CD14-positive monocyte (primary cell): ENCODE measurements around the gene CMPK2. TPM values are rescaled to one million over a fixed set of nuclear protein-coding genes. Genes with fewer than 3 reads are reported as not detected.

ENCODE experiments used
- DNase-seq, 3 donors: peaks; one replicate each; pipeline ENCODE4 v3.0.0-alpha.2; 2011 to 2022
- H2AFZ ChIP-seq: 2 replicates; pipeline ENCODE4 v1.6.0; 2012; ENCODE audit warnings: mild to moderate bottlenecking, low read depth, low read length, inconsistent platforms; ENCODE audit not compliant: insufficient read depth, poor library complexity, severe bottlenecking
- H3K27ac ChIP-seq, 2 donors: 1 replicate in 1 of 2; 2 replicates in 1 of 2; pipeline ENCODE4 v1.5.1; 2012 to 2013; ENCODE audit warnings: low read length in 2 of 2, control low read depth in 1 of 2, inconsistent platforms in 1 of 2, low read depth in 1 of 2, mild to moderate bottlenecking in 1 of 2
- H3K27me3 ChIP-seq, 2 donors: one replicate each; pipeline versions ENCODE4 v1.6.0 to v1.6.1; 2011 to 2013; ENCODE audit warnings: low read length in 2 of 2; ENCODE audit not compliant: control insufficient read depth in 2 of 2, insufficient read depth in 2 of 2
- H3K36me3 ChIP-seq, 2 donors: replicated peaks in 1 of 2; 1 replicate in 1 of 2; 2 replicates in 1 of 2; pipeline versions ENCODE4 v1.5.1 to v1.6.1; 2012 to 2013; ENCODE audit warnings: low read length in 2 of 2, control low read depth in 1 of 2, inconsistent platforms in 1 of 2, mild to moderate bottlenecking in 1 of 2; ENCODE audit not compliant: insufficient read depth in 2 of 2, control insufficient read depth in 1 of 2
- H3K4me1 ChIP-seq, 2 donors: 1 replicate in 1 of 2; 2 replicates in 1 of 2; pipeline versions ENCODE4 v1.5.1 to v1.6.1; 2012 to 2013; ENCODE audit warnings: low read length in 2 of 2, control low read depth in 1 of 2, inconsistent platforms in 1 of 2, mild to moderate bottlenecking in 1 of 2, moderate library complexity in 1 of 2; ENCODE audit not compliant: insufficient read depth in 2 of 2, control insufficient read depth in 1 of 2
- H3K4me2 ChIP-seq: replicated peaks from 2 replicates; pipeline ENCODE3; 2012; ENCODE audit warnings: low read length, moderate library complexity, mild to moderate bottlenecking; ENCODE audit not compliant: poor library complexity, severe bottlenecking; ENCODE audit errors: extremely low read depth
- H3K4me3 ChIP-seq, 3 experiments: fragments of 200-600 bp in 1 of 3; sonication (generic) in 1 of 3; replicated peaks in 1 of 3; 1 replicate in 2 of 3; 2 replicates in 1 of 3; pipeline ENCODE4 v1.5.1; 2011 to 2013; ENCODE audit warnings: low read length in 3 of 3, mild to moderate bottlenecking in 3 of 3, control low read depth in 2 of 3, low read depth in 2 of 3, inconsistent platforms in 1 of 3, moderate library complexity in 1 of 3
- H3K79me2 ChIP-seq: 2 replicates; pipeline ENCODE4 v1.6.0; 2012; ENCODE audit warnings: mild to moderate bottlenecking, control low read depth, inconsistent platforms, low read length, moderate library complexity; ENCODE audit not compliant: insufficient read depth
- H3K9ac ChIP-seq: 2 replicates; pipeline ENCODE4 v1.6.0; 2017; ENCODE audit warnings: low read length, mild to moderate bottlenecking; ENCODE audit not compliant: insufficient read depth, poor library complexity, severe bottlenecking
- H3K9me3 ChIP-seq, 2 donors: replicated peaks in 1 of 2; 1 replicate in 1 of 2; 2 replicates in 1 of 2; pipeline versions ENCODE4 v1.5.1 to v1.6.1; 2012 to 2013; ENCODE audit warnings: low read length in 2 of 2, control low read depth in 1 of 2; ENCODE audit not compliant: control insufficient read depth in 1 of 2, insufficient read depth in 1 of 2
- H4K20me1 ChIP-seq: 2 replicates; pipeline ENCODE4 v1.6.0; 2012; ENCODE audit warnings: mild to moderate bottlenecking, low read length, control low read depth, moderate library complexity; ENCODE audit not compliant: insufficient read depth
- H3K27ac Mint-ChIP-seq, 7 donors: one replicate each; pipeline ENCODE4 v1.8.0; 2020; ENCODE audit warnings: mild to moderate bottlenecking in 7 of 7, mixed read lengths in 7 of 7, moderate library complexity in 6 of 7, inconsistent platforms in 2 of 7
- H3K27me3 Mint-ChIP-seq, 3 donors: one replicate each; pipeline ENCODE4 v1.8.0; 2021 to 2022; ENCODE audit warnings: low read depth in 3 of 3, mild to moderate bottlenecking in 3 of 3, mixed read lengths in 3 of 3, moderate library complexity in 3 of 3, inconsistent platforms in 1 of 3
- H3K36me3 Mint-ChIP-seq, 2 donors: one replicate each; pipeline ENCODE4 v1.8.0; 2020; ENCODE audit warnings: mixed read lengths in 2 of 2, inconsistent platforms in 1 of 2, mild to moderate bottlenecking in 1 of 2
- H3K4me1 Mint-ChIP-seq: one replicate; pipeline ENCODE4 v1.8.0; 2020; ENCODE audit warnings: mild to moderate bottlenecking, mixed read lengths
- H3K4me3 Mint-ChIP-seq, 2 donors: one replicate each; pipeline ENCODE4 v1.8.0; 2020; ENCODE audit warnings: mild to moderate bottlenecking in 2 of 2, mixed read lengths in 2 of 2, moderate library complexity in 1 of 2
- H3K9me3 Mint-ChIP-seq, 7 donors: one replicate each; pipeline ENCODE4 v1.8.0; 2020 to 2022; ENCODE audit warnings: mixed read lengths in 7 of 7, mild to moderate bottlenecking in 6 of 7, moderate library complexity in 6 of 7, inconsistent platforms in 2 of 7
- WGBS: methylation state at CpG from one replicate; pipeline ENCODE4 v1.1.5; 2013; ENCODE audit warnings: missing lambda C conversion rate; ENCODE audit not compliant: insufficient coverage; 5-methylcytosine and 5-hydroxymethylcytosine counted together
- intact Hi-C, 2 donors: fragments of 100-400 bp; cut with micrococcal nuclease; formaldehyde crosslinking; loops; one replicate each; pipeline versions ENCODE4 v1.15.0 to v1.15.1; 2023
- polyA plus RNA-seq, 3 donors: library from polyadenylated mRNA; depleted of rRNA in 1 of 3; unstranded in 2 of 3; stranded (reverse) in 1 of 3; fragments of 300-500 nt in 2 of 3; fragments of >200 nt in 1 of 3; fragmentation: Illumina TruSeq in 2 of 3; gene quantifications; 1 replicate in 2 of 3; 2 replicates in 1 of 3; pipeline ENCODE4 v1.2.3, GENCODE V29; 2012 to 2021
- TF ChIP-seq, protein P1 (sequence below): fragments of 200-600 bp; IDR thresholded peaks from one replicate; pipeline ENCODE4 v1.8.0; 2022; ENCODE audit warnings: antibody characterized with exemption, mild to moderate bottlenecking

CMPK2 gene
- polyA plus RNA-seq, 3 donors, result 12.6 to 18.1 (median 17.0) TPM

DNA sequence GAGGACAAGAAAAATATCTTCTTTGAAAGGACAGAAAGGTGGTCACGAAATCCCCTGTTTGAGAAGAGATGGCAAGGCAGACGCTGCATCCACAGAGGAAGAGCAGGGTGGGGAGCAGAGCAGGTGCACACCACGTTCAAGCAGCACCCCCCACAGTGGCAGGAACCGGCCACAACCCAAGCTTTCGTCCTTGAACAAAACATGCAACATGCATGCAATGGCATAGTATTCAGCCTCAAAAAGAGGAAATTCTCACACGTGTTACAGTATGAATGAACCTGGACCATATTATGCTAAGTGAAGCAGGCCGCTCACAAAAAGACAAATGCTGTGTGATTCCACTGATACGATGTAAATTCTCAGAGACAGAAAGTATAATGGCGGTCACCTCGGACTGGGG lies 51.4 kb downstream of the CMPK2 start:
- WGBS, result 87% methylated on average over 9 of the region's 10 CpGs
- no peak overlapping the region for H3K27ac ChIP-seq
- H3K36me3 ChIP-seq, result no peaks in the 10 kb centered on the region
- no peaks in the 10 kb centered on the region for H3K79me2 ChIP-seq
- H3K4me1 ChIP-seq, result no peaks in the 10 kb centered on the region
- H3K27me3 ChIP-seq, result no peaks in the 10 kb centered on the region
- Mint-ChIP-seq H3K4me1 (no peaks in the 10 kb centered on the region), H3K36me3 (no peaks in the 10 kb centered on the region), H3K27ac (no peak overlapping the region), H3K4me3 (peak overlapping the region in 1 of 2 donors; percentile 11), H3K9me3 (peaks cover 0 to 5% (median 0%) of the 10 kb centered on the region in 7 donors), H3K27me3 (peaks cover 2 to 9% (median 7%) of the 10 kb centered on the region in 3 donors)
- H2AFZ ChIP-seq, result no peak overlapping the region
- H3K4me3 ChIP-seq, result no peak overlapping the region
- H4K20me1 ChIP-seq, result no peaks in the 10 kb centered on the region
- TF ChIP-seq, protein P1, sequence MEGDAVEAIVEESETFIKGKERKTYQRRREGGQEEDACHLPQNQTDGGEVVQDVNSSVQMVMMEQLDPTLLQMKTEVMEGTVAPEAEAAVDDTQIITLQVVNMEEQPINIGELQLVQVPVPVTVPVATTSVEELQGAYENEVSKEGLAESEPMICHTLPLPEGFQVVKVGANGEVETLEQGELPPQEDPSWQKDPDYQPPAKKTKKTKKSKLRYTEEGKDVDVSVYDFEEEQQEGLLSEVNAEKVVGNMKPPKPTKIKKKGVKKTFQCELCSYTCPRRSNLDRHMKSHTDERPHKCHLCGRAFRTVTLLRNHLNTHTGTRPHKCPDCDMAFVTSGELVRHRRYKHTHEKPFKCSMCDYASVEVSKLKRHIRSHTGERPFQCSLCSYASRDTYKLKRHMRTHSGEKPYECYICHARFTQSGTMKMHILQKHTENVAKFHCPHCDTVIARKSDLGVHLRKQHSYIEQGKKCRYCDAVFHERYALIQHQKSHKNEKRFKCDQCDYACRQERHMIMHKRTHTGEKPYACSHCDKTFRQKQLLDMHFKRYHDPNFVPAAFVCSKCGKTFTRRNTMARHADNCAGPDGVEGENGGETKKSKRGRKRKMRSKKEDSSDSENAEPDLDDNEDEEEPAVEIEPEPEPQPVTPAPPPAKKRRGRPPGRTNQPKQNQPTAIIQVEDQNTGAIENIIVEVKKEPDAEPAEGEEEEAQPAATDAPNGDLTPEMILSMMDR, result no peak
- H3K4me2 ChIP-seq, result no peak overlapping the region
- intact Hi-C loops, result no loop called here
- H3K9ac ChIP-seq, result no peak overlapping the region
- no peaks in the 10 kb centered on the region for H3K9me3 ChIP-seq
- no peak for DNase-seq

DNA sequence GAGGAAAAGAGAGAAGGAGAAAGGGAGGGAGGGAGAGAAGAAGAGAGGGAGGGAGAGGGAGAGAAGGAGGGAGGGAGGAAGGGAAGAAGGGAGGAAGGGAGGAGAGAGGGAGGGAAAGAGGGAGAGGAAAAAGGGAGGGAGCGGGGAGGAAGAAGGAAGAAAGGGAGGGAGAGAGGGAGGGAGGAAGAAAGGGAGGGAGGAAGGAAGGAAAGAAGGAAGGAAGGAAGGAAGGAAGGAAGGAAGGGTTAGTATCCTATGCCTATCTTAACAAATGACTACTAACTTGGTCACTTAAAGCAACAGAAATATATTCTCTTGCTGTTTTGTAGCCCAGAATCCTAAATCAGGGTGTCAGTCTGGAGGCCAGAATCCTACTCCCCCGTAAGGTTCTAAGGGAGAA lies 52.1 kb downstream of the CMPK2 start:
- Mint-ChIP-seq H3K36me3 (no peaks in the 10 kb centered on the region), H3K27ac (no peak overlapping the region), H3K9me3 (peaks cover 0 to 8% (median 0%) of the 10 kb centered on the region in 7 donors), H3K4me3 (no peak overlapping the region), H3K27me3 (peaks cover 2 to 11% (median 9%) of the 10 kb centered on the region in 3 donors), H3K4me1 (no peaks in the 10 kb centered on the region)
- Histone ChIP-seq H4K20me1 (no peaks in the 10 kb centered on the region), H3K79me2 (no peaks in the 10 kb centered on the region), H3K9me3 (no peaks in the 10 kb centered on the region), H3K27ac (no peak overlapping the region), H3K4me3 (no peak overlapping the region), H3K9ac (no peak overlapping the region), H2AFZ (no peak overlapping the region), H3K27me3 (no peaks in the 10 kb centered on the region), H3K4me1 (no peaks in the 10 kb centered on the region), H3K4me2 (no peak overlapping the region), H3K36me3 (no peaks in the 10 kb centered on the region)
- TF ChIP-seq, protein P1, result no peak
- no peak for DNase-seq
- 75% methylated on average over 1 of the region's 2 CpGs for WGBS
- intact Hi-C loops, result no loop called here
